Caco-2 (cell line): Measurements from ENCODE around the gene FES. TPM values are rescaled to one million over a fixed set of nuclear protein-coding genes. Genes with fewer than 3 reads are reported as not detected.

ENCODE experiments used
- BruUV-seq: library from RNA; stranded (reverse); fragments of 400-500 nt; replicated peaks from 2 replicates; lab custom pipeline; 2021; lab: Mats Ljungman, UMichigan
- CTCF ChIA-PET: fragments of 300-600 bp; sonication (Branson Sonifier 250); formaldehyde crosslinking; loops from one replicate; lab custom pipeline; 2022; ENCODE audit warnings: antibody characterized with exemption; lab: Charles Lee
- POLR2A ChIA-PET: fragments of 300-600 bp; sonication (Branson Sonifier 250); formaldehyde crosslinking; loops from one replicate; lab custom pipeline; 2022; ENCODE audit warnings: antibody characterized with exemption; lab: Charles Lee
- DNase-seq, 2 experiments: peaks; one replicate each; pipeline versions ENCODE4 v3.0.0 to v3.0.0-alpha.2; 2020 to 2022
- H3K27me3 ChIP-seq: replicated peaks from 2 replicates; pipeline ENCODE4 v1.6.0; 2011; ENCODE audit warnings: low read length; ENCODE audit not compliant: control insufficient read depth, insufficient read depth
- H3K36me3 ChIP-seq: 2 replicates; pipeline ENCODE4 v1.5.1; 2011; ENCODE audit warnings: low read length; ENCODE audit not compliant: control insufficient read depth, insufficient read depth
- H3K4me1 ChIP-seq: fragments of 250-450 bp; sonication (Bioruptor Pico); 2 replicates; pipeline ENCODE4 v1.5.1; 2020; ENCODE audit warnings: mild to moderate bottlenecking
- H3K4me3 ChIP-seq: 2 replicates; pipeline ENCODE4 v1.5.1; 2011; ENCODE audit warnings: low read depth, mild to moderate bottlenecking, control low read depth, low read length
- H3K9me3 ChIP-seq: fragments of 250-450 bp; sonication (Bioruptor Pico); 2 replicates; pipeline ENCODE4 v1.5.1; 2020; ENCODE audit warnings: mild to moderate bottlenecking, moderate library complexity
- H3K27ac Mint-ChIP-seq: one replicate; pipeline ENCODE4 v1.8.0; 2022; ENCODE audit warnings: mixed read lengths; ENCODE audit not compliant: unreplicated experiment
- H3K27me3 Mint-ChIP-seq: one replicate; pipeline ENCODE4 v1.8.0; 2022; ENCODE audit warnings: mixed read lengths; ENCODE audit not compliant: insufficient read depth, unreplicated experiment
- H3K36me3 Mint-ChIP-seq: one replicate; pipeline ENCODE4 v1.8.0; 2022; ENCODE audit warnings: mild to moderate bottlenecking, mixed read lengths; ENCODE audit not compliant: insufficient read depth, unreplicated experiment
- H3K4me1 Mint-ChIP-seq: one replicate; pipeline ENCODE4 v1.8.0; 2022; ENCODE audit warnings: low read depth, mixed read lengths; ENCODE audit not compliant: unreplicated experiment
- H3K4me3 Mint-ChIP-seq: one replicate; pipeline ENCODE4 v1.8.0; 2022; ENCODE audit warnings: mild to moderate bottlenecking, moderate library complexity, mixed read lengths; ENCODE audit not compliant: unreplicated experiment
- H3K9me3 Mint-ChIP-seq: one replicate; pipeline ENCODE4 v1.8.0; 2022; ENCODE audit warnings: mixed read lengths; ENCODE audit not compliant: unreplicated experiment
- CTCF ChIP-seq, 2 experiments: fragments of 200-600 bp in 1 of 2; IDR thresholded peaks; 1 replicate in 1 of 2; 2 replicates in 1 of 2; pipeline versions ENCODE4 v1.5.1 to v1.8.0; 2011 to 2022; ENCODE audit warnings: antibody characterized with exemption in 1 of 2, control low read depth in 1 of 2, inconsistent platforms in 1 of 2, low read depth in 1 of 2, low read length in 1 of 2, mild to moderate bottlenecking in 1 of 2, moderate library complexity in 1 of 2; ENCODE audit not compliant: insufficient read depth in 1 of 2, severe bottlenecking in 1 of 2, unreplicated experiment in 1 of 2
- intact Hi-C: fragments of 100-400 bp; cut with micrococcal nuclease; formaldehyde crosslinking; loops from one replicate; pipeline ENCODE4 v1.10.0; 2022; ENCODE audit not compliant: unreplicated experiment
- total RNA-seq: library from RNA; stranded (reverse); gene quantifications from 2 replicates; pipeline ENCODE4 v1.2.3, GENCODE V29; 2022

The FES gene
- total RNA-seq, 1 experiment from 2014 or later, result 1.7 TPM

GRCh38 chr15:90916461-90916860, 32.2 kb downstream of the FES start:
- POLR2A ChIA-PET, result no interaction called here
- CTCF ChIA-PET, result no interaction called here
- H3K36me3 ChIP-seq, result no peaks in the 10 kb centered on the region
- no TSS peak for BruUV-seq
- no peak overlapping the region for H3K4me3 ChIP-seq
- DNase-seq, result no peak
- H3K27me3 Mint-ChIP-seq, result no peaks in the 10 kb centered on the region
- H3K27me3 ChIP-seq, result no peaks in the 10 kb centered on the region
- intact Hi-C loops, result no loop called here
- no peaks in the 10 kb centered on the region for H3K9me3 Mint-ChIP-seq
- no peak for TF ChIP-seq CTCF (IDR thresholded peaks at IDR 0.05; ENCODE audit: insufficient read depth in 1 of 2, low read depth in 1 of 2, low read length in 1 of 2, severe bottlenecking in 1 of 2, unreplicated experiment in 1 of 2)
- no peaks in the 10 kb centered on the region for H3K4me1 ChIP-seq
- H3K9me3 ChIP-seq, result no peaks in the 10 kb centered on the region
- H3K36me3 Mint-ChIP-seq, result peaks cover 28% of the 10 kb centered on the region
- H3K4me3 Mint-ChIP-seq, result no peak overlapping the region
- no peak overlapping the region for H3K27ac Mint-ChIP-seq
- no peaks in the 10 kb centered on the region for H3K4me1 Mint-ChIP-seq

- Mint-ChIP-seq H3K4me3 (no peak overlapping the region), H3K9me3 (no peaks in the 10 kb centered on the region), H3K27me3 (no peaks in the 10 kb centered on the region), H3K27ac (no peak overlapping the region), H3K4me1 (no peaks in the 10 kb centered on the region), H3K36me3 (peaks cover 31% of the 10 kb centered on the region)
- intact Hi-C loops, result no loop called here
- H3K4me3 ChIP-seq, result no peak overlapping the region
- no peaks in the 10 kb centered on the region for H3K9me3 ChIP-seq
- no TSS peak for BruUV-seq
- CTCF ChIA-PET, result interaction anchor here (1.2 kb wide), 1 partner anchor 14 kb away, joined by 3 read pairs; no protein-coding TSS in a partner anchor
- no peaks in the 10 kb centered on the region for H3K4me1 ChIP-seq
- no peaks in the 10 kb centered on the region for H3K27me3 ChIP-seq
- POLR2A ChIA-PET, result no interaction called here
- no peak for TF ChIP-seq CTCF (IDR thresholded peaks at IDR 0.05; ENCODE audit: insufficient read depth in 1 of 2, low read depth in 1 of 2, low read length in 1 of 2, severe bottlenecking in 1 of 2, unreplicated experiment in 1 of 2)
- no peak for DNase-seq
- H3K36me3 ChIP-seq, result no peaks in the 10 kb centered on the region
These were observed 33.3 kb downstream of the FES start for GRCh38 chr15:90917569-90917968.

GRCh38 chr15:90918034-90918788, 33.9 kb downstream of the FES start:
- Mint-ChIP-seq H3K4me1 (no peaks in the 10 kb centered on the region), H3K27ac (no peak overlapping the region), H3K9me3 (no peaks in the 10 kb centered on the region), H3K27me3 (no peaks in the 10 kb centered on the region), H3K36me3 (peaks cover 31% of the 10 kb centered on the region), H3K4me3 (no peak overlapping the region)
- Histone ChIP-seq H3K4me3 (no peak overlapping the region), H3K4me1 (no peaks in the 10 kb centered on the region), H3K36me3 (no peaks in the 10 kb centered on the region), H3K27me3 (no peaks in the 10 kb centered on the region), H3K9me3 (no peaks in the 10 kb centered on the region)
- CTCF ChIA-PET, result interaction anchor here (1.2 kb wide), 1 partner anchor 13 kb away, joined by 3 read pairs; no protein-coding TSS in a partner anchor
- intact Hi-C loops, result no loop called here
- BruUV-seq, result no TSS peak
- POLR2A ChIA-PET, result no interaction called here
- DNase-seq, result no peak
- TF ChIP-seq CTCF (IDR thresholded peaks at IDR 0.05; ENCODE audit: insufficient read depth in 1 of 2, low read depth in 1 of 2, low read length in 1 of 2, severe bottlenecking in 1 of 2, unreplicated experiment in 1 of 2), result no peak
